Dedifferentiated amniotic fluid mesenchymal stem cell (primary cell): ENCODE data around the gene SIGLEC7.
"Not testable (repeated sequence)": the region's sequence is repeated elsewhere in the genome, so short reads cannot be mapped to it uniquely, and the experiment has no call there.

Experiments used
- DNase-seq: peaks from one replicate; pipeline ENCODE4 v3.0.0-alpha.2; 2016; ENCODE audit errors: extremely low spot score

The SIGLEC7 gene

DNA sequence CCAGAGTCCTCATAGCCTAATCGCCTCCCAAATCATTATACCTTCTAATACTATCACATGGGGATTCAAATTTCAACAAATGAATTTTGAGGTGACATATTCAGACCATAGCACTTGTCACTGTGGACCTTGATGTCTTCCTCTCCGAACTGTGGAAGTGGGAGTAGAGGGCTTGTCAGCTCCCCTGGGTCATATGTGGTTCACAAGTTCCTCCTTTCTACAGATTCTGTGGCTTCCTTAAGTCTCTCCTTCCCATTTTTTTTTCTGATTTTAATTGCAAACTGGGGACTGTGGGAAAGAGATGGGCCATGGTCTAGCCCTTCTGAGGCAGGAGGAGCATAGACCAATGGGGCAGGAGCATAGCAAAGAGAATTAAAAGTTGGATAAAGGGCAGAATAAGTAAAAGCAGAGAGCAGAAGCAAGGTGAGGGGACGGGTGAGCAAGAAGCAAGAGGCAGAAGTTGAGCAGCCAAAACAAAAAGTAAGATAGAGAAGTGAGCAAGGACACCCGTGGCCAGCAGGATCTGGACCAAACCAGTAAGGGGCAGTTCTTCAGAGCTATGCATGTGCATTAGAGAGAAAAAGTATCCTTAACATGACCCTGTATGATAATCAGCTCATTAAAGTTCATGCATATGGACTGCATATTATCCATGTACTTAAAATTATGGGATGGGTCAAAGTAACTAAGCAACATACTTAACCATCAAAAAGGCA lies 2.6 kb upstream of the SIGLEC7 start:
- no peak for DNase-seq

DNA sequence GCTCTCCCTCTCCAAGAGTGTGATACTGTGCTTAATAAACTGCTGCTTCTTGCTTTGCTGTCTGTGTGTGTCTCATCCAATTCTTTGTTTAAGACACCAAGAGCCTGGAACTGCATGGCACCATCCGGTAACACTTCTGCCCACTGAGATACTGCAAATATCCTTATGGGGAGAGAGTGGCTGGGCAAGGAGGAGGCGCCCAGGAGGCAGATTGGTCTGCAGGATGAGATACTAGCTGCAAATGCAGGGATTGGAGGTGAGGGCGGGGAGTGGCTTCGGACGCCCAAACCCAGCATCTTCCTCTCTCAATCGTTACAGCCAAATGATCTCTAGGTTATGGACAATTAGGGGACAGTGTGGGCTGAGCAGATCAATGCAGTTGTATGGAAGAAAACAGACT lies 1.7 kb upstream of the SIGLEC7 start:
- no peak for DNase-seq

DNA sequence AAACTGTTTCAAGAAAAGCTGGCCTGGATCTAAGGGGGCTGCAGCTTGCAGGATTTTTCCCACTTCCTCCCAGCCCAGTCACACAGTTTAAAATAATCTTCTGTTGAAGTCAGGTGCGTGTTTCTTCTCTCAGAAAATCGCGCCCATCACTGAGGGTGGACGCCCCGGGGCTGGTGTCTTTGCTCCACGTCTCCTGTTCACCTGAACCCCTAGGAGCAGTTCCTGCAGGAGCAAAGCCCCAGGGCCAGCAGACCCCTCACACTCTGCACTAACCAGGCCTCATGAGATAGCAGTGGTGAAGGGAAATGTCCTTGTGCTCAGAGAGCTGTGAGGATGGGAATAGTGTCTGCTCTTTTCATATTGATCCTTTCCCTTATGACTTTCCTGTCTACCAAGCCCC lies 920 bp upstream of the SIGLEC7 start:
- no peak for DNase-seq

DNA sequence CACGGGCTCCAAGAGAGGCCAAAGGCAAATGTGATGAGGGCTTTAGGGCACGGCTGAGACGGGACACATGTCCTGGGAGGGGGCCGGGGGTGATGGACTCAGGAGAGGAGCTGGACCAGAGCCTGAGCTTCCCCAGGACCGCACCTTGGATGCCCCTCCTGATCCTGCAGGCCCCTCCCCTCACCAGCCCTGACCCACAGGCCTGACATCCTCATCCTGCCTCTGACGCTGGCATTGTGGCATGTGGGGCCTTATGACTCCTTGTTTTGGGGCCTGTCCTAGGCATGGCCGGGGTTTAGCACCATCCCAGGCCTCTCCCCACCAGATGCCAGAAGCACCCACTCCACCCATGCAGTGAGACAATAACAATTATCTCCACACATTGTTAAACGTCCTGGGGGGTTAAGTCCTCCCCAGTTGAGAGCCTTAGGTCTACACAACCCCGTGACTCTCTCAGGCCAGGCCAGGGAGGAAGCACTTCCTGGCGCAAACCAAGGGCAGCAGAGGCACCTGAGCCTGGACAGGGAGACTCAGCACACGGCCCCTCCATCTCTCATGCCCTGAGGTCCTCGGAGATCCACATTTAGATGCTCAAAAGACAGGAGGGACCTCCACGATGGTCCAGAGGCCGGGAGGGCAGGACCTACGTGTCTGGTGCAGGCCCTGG lies 841 bp downstream of the SIGLEC7 start:
- not testable (repeated sequence) for DNase-seq

DNA sequence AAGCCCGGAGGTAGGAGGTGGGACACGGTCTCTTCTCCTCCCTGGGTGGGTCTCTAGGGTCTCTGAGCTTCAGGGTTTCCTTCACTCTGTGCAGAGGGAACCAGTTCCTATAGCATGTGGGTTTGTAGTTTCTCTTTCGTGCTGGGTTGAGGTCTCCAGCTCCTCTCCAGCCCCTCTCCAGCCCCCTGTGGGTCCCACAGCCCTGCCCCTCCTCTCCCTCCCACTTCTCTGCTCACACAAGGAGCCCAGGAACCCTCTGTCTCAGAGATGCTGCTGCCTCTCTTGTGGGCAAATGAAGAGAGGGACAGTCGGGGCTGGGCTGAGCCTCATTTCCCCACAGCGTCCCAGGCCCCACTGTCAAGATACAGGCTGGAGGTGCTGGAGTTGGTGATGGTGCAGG lies 1.4 kb downstream of the SIGLEC7 start:
- no peak for DNase-seq

DNA sequence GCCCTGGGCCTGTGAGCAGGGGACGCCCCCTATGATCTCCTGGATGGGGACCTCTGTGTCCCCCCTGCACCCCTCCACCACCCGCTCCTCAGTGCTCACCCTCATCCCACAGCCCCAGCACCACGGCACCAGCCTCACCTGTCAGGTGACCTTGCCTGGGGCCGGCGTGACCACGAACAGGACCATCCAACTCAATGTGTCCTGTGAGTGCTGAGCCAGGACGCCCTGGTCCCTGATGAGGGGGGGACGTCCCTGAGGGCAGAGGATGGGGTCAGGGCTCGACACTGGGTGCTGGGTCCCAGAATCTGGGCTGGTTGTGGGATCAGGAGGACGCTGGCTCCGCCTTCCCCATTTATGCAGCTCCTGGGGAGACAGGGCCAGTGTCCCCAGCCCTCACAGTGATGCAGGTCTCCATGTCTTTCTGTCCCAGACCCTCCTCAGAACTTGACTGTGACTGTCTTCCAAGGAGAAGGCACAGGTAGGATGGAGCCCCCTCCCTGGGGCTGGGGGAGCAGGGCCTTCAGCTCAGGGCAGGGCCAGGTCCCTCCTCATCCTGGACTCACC lies 2.5 kb downstream of the SIGLEC7 start:
- DNase-seq, result no peak

DNA sequence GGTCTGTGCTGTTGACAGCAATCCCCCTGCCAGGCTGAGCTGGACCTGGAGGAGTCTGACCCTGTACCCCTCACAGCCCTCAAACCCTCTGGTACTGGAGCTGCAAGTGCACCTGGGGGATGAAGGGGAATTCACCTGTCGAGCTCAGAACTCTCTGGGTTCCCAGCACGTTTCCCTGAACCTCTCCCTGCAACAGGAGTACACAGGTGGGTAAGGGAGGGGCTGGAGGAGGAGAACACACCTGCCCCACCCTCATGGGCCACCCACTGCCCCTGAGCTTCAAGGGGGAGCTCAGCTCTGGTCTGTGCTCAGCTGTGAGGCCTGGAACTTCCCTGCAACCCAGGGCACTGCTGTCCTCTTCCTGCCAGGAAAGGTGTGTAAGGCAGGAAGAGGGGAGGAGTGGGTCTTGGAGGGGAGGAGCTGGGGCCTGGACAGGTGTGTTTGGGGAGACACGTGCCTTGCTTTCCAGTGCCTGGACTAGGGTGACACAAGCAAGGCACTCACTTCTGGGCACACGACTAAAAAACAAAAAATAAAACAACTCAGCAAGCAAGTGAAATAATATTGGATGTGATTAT lies 3.9 kb downstream of the SIGLEC7 start:
- DNase-seq, result no peak

DNA sequence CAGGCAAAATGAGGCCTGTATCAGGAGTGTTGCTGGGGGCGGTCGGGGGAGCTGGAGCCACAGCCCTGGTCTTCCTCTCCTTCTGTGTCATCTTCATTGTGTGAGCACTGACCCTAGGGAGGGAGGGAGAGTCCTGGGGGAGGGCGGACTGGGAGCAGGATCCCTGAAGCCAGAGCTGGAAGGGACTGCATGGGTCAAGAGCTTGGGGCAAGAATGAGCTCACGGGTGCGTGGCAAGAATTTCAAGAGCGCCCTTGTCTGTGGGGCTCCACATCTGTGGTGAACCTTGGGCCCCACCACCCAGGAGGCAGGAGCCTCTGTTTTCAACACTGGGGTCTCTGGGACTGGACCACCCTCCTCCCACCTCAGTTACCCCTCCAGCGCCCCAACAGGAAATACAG lies 4.7 kb downstream of the SIGLEC7 start:
- no peak for DNase-seq

DNA sequence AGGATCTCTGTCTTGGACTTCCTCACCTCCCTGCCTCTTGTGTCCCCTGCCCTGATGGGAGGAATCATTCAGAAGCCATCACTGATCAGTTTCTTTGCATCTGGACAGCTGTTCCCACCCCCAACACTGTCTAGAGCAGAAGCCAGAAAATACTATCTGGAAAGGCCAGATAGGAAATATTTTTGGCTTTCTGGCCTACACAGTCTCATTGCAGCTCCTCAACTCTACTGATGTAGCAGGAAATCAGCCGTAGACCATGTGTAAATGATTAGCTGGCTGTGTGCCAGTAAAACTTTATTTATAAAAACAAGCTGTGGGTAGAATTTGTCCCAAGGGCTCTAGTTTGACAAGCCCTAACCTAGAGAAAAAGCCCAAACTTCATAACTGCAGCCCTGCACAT lies 5.6 kb downstream of the SIGLEC7 start:
- no peak for DNase-seq

DNA sequence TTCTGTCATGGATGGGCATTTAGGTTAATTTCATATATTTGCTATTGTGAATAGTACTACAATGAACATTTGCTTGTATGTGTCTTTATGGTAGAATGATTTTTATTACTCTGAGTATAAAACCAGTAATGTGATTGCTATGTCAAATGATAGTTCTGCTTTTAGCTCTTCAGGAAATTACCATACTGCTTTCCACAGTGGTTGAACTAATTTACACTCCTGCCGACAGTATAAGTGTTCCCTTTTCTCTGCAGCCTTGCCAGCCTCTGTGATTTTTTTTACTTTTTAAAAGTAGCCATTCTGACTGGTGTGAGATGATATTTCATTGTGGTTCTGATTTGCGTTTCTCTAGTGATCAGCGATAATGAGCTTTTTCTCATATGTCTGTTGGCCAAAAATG lies 6.5 kb downstream of the SIGLEC7 start:
- no peak for DNase-seq

DNA sequence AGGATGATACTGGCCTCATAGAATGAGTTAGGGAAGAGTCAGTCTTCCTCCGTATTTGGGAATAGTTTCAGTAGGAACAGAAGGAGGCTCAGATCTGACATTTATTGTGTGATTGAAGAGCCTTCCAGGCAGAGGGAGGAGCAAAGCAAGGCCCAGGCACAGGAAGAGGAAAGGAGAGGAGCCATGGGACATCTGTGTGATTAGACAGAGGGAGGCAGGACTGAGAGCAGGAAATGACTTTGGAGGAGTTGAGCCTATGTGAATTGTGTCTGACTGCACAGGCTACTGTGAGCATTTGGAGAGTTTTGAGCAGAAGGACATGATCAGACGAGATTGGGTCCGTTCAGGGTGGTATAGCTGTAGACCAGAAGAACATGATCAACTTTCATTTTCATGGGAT lies 8.5 kb downstream of the SIGLEC7 start:
- no peak for DNase-seq

DNA sequence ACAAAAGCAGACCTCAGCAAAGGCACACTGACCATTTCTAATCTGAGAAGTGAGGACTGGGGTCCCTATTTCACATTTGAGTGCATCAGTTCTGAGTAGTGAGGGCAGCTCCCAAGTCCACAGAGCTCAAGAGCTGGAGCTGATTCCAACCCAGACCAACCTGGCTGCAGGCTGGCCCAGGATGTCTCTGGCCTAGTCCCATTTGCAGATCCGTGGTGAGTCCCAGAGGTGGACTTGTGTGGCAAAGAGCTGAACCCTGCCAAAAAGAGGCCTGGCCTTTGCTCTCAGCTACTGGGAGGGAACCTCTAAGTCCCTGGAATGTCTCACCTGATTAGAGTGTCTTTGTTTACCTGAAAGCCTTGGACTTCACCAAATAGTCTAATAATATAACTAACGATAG lies 14.6 kb downstream of the SIGLEC7 start:
- DNase-seq, result no peak

DNA sequence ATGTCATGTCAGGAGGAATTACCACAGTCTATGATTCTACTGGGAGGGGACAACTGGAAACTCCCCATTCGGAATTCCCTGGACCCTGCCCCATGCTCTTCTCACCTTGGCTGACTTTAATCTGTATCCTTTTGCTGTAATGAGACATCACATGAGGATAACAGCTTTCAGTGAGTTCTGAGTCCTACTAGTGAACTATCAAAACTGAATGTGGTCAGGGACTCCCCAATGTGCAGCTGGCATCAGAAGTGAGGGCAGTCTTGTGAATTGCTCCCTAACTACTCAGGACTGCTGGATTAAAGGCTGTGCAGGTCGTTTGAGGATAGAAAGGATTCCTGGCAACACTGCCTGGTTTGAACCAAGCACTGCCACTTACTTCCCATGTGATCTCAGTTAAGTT lies 15.2 kb downstream of the SIGLEC7 start:
- no peak for DNase-seq

DNA sequence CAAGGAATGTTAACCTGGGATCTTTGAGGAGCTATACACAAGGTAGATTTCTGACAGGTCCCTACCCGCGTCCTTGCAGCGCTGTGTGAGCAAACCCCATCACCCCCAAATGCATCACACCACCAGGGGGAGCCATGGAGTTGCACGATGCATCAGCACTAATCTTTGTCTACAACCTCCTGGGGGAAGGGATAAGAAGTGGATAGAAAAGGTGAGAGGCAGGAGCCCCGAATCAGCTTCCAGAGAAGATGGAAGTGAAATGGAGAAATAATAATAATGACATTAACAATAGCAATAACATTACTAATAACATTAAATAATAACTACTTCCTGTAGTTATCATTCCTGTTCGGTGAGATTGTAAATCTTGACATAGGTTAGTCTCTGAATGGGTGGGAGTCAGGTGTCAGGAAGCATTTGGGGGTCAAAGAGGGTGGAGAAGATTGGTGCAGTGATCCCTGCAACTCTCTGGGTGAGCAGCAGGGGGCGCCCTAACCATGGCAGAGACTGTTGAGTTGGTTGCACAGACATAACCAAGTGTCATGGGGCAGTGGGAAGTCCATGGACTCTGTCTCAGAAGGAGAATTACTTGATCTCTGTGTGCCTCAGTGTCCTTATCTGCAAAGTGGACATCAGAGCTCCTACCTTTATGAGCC lies 16.5 kb downstream of the SIGLEC7 start:
- DNase-seq, result no peak

DNA sequence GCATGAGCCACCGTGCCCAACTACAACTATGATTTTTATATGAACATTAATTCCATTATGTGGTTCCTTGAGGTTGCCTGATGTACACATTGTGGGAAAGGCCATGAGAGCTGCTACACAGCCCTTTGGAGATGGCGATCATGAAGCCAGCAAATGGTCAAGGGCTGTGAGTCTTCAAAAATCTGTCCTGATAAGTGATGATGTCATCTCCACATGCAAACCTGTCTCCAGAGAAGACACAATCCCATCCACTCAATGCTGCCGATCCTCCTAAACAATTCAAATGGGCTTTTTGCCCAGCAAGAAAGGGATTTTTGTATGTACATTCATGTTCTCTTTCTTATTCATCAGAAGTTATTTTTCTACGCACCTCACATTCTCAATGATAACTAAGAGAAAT lies 17.6 kb downstream of the SIGLEC7 start:
- no peak for DNase-seq

DNA sequence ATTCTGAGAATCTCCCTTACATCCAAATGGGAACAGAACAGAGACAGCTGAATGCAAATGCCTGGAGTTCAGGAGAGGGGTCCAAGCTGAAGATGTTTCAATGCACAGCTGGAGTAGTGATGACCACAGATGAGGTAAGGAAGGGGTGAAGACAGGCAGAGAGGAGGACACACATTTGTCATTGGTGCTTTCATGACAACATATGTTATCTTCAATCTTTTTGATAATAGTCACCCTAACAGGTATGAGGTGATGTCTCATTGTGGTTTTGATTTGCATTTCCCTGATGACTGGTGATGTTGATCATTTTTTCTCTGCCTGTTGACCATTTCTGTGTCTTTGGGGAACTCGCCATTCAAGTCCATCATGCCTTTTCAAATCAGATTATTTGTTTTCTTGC lies 19.2 kb downstream of the SIGLEC7 start:
- no peak for DNase-seq

DNA sequence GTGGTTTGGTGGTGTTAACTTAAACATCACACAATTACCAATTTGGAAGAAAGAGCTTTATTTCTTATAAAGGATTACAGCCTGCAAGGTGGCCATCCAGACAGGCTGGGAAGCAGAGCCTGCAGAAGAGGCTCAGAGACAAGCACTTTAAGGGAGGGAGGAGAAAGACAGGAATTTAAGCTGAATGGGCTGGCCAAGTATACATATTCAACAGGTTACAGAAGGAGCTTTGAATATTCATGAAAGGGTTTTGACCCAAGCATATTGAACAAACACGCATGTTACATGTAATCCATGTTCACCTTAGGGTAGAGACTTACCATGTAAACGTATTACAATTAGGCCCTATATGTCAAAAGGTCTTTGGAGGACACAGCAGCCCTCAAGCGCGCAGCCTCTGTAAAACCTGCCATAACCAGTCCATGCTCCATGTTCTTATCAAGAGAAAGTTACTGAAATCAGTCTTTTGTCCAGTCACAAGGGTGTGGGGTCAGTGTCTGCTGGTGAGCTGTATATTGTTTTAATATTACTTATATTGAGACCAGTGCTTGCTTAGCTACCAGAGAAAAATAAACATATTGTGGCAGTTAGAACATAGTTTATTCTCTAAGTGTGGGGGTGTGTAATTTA lies 19.9 kb downstream of the SIGLEC7 start:
- no peak for DNase-seq

DNA sequence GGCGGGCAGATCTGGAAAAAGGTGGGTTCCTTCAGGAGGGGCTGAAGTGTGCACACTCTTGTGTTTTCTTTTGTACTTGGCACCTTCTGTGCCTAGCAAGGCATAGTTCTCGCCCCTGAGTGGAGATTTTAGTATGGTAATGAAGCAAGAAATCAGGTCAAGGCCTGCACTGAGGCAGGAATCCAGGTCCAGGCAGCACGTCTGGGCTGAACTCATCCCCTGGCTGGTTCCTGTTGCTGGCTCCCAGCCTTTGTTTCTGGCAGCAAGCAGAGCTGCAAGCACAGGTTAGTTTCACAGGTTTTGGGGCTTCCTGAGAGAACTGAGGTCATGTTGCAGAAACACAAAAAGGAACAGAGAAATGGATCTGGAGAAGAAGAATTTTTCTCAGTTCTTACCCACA lies 21.2 kb downstream of the SIGLEC7 start:
- no peak for DNase-seq

DNA sequence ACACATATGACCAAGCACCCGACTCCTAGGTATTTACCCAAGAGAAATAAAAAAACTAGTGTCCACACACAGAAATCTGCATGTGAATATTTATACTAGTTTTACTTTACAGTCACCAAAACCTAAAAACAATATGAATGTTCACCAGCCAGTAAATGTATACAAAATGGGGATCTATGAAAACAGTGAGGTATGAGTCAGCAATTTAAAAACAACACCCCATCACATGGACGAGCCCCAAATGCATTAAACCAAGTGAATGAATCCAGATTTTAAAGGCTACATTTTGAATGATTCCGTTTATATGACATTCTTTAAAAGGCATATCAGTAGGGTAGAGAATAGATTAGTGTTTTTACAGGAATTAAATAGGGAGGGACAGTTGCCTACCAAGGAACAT lies 22.1 kb downstream of the SIGLEC7 start:
- no peak for DNase-seq

DNA sequence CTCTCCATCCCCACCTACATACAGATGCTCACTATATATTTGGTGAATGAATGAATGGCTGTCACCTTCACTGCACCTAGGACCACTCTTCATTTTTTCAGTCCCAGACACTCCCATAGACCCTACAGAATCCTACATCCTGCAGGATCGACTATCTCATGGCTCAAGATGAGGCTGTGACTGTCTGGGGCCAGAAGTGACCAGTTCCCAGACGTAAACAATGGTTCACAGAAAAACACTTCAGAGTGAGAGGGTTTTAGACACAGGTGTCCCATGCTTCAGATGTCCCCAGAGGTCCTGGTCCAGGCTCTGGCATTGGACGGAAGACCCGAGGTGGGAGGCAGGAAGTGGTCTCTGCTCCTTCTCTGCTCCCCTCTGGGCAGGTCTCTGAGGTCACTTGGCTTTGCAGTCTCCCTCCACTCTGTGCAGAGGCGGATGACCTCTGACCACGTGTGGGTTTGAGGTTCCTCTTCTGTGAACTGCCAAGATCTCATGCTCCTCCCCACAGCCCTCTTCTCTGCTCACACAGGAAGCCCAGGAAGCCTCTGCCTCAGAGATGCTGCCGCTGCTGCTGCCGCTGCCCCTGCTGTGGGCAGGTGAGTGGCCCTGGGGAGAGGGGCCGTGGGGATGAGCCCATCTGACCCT lies 24.9 kb downstream of the SIGLEC7 start:
- no peak for DNase-seq

DNA sequence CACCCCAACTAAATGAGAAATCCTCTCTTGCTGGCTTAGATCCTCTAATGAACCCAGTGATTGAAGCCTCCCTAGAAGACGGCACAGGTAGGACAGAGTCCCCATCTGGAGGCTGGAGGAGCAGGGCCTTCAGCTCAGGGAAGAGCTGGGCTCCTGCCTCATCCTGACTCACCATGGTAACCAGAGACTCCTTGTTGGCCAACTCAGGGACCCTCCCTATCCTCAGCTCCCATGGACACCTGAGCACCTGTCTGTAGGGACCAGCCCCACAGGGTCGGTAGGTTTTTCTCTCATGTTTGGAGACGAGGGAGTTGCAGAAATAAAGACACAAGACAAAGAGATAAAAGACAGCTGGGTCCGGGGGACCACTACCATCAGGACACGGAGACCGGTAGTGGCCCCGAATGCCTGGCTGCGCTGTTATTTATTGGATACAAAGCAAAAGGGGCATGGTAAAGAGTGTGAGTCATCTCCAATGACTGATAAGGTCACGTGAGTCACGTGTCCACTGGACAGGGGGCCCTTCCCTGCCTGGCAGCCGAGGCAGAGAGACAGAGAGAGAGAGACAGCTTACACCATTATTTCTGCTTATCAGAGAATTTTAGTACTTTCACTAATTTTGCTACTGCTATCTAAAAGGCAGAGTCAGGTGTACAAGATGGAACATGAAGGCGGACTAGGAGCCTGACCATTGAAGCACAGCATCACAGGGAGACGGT lies 26.6 kb downstream of the SIGLEC7 start:
- DNase-seq, result no peak
